ENCODE measurements around the gene MOK.
A peak's percentile ranks its signal among the peaks of the same experiment; 100 is the strongest.

MOK gene

DNA sequence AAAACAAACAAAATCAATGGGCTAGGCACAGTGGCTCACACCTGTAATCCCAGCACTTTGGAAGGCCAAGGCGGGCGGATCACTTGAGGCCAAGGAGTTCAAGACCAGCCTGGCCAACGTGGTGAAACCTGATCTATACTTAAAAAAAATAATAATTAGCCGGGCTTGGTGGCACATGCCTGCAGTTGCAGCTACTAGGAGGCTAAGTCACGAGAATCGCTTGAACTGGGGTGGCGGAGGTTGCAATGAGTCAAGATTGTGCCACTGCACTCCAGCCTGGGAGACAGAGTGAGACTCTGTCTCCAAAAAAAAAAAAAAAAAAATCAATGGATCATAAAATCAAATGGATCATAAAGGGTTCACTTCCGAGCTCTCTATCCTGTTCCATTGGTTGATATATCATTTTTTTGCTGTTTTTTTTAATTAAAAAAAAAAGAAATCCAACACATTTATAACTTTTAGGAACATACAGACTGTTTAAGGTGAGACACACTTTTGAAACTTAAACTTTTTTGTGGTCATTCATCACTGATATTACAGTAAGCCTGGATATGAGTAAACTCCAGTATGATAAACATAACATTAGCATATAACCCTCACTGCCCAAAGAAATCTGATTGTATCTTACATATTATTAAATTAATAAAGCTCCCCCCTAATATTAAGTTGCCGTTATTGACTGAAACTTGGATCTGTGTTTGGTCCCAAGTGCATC, 22.1 kb downstream of the MOK start:
- Histone ChIP-seq H3K27ac (ENCODE audit: low read depth, low read length) (no peak overlapping the region), H3K9ac (ENCODE audit: low read depth, low read length) (no peak overlapping the region)

DNA sequence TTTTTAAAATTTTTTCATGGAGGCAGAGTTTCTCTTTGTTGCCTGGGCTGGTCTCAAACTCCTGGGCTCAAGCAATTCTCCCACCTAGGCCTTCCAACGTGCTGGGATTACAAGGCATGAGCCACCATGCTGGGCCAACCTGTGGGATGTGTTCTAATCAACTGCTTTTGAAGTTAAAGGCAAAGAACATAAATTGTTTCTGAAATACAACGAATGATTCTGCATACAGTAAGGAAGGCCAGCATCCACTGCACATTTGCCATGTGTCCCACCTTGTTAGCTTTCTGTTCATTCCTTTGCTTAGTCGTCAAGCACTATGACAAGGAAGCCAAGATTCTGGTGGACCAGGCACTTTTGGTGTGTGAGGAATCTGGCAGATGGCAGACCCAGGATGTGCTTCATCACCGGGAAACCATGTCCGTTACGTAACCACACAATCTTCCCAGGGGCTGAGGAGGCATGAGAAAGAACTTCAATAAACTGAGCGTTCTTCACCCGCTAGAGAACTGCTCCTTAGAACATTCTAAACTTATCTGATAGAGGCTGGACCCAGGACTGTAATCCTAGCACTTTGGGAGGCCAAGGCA, 24.5 kb downstream of the MOK start:
- no peak overlapping the region for H3K9ac ChIP-seq (ENCODE audit: low read depth, low read length)
- H3K4me1 ChIP-seq (ENCODE audit: control insufficient read depth, insufficient read depth, low read length), result no peaks in the 10 kb centered on the region; the same call in 1 of the 2 replicates
- no peak overlapping the region for H3K4me3 ChIP-seq (ENCODE audit: low read depth, low read length)

More for the DNA sequence above, 22.1 kb downstream of the MOK start:
- no peaks in the 10 kb centered on the region for H3K36me3 ChIP-seq (ENCODE audit: control insufficient read depth, insufficient read depth, low read length)
- no peaks in the 10 kb centered on the region for H3K27me3 ChIP-seq (ENCODE audit: control insufficient read depth, insufficient read depth, low read length)
- no peaks in the 10 kb centered on the region; the same call in 1 of the 2 replicates for H3K4me1 ChIP-seq (ENCODE audit: control insufficient read depth, insufficient read depth, low read length)
- H3K4me3 ChIP-seq (ENCODE audit: low read depth, low read length), result no peak overlapping the region
- H3K9me3 ChIP-seq (ENCODE audit: control insufficient read depth, insufficient read depth, low read length), result no peaks in the 10 kb centered on the region

DNA sequence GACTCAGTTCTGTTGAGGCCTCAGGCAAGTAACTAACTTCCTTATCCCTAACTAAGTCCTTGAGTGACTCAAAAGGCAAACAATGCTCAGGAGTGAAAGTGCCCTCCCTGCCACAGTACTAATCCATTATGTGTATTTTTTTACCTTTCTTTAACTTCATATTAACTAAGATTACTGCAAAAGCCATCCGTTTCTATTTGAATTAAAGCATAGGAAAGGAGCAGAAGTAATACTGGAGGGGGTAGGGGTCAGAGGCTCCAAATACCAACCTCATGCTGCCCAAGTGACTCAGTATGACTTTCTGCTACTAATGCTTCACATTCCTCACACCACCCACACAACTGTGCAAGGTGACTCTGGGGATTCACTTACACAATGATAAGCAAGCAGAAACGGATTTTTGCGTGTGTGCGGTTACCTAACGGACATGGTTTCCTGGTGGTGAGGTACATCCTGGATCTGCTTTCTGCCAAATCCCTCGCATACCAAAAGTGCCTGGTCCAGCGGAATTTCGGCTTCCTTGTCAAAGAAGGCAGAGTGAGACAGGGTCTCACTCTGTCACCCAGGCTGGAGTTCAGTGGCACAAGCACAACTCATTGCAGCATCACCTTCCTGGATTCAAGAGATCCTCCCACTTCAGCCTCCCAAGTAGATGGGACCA, 25.1 kb downstream of the MOK start:
- Histone ChIP-seq H3K36me3 (ENCODE audit: control insufficient read depth, insufficient read depth, low read length) (no peaks in the 10 kb centered on the region), H3K9ac (ENCODE audit: low read depth, low read length) (no peak overlapping the region), H3K4me1 (ENCODE audit: control insufficient read depth, insufficient read depth, low read length) (no peaks in the 10 kb centered on the region; the same call in 1 of the 2 replicates), H3K27ac (ENCODE audit: low read depth, low read length) (peak overlapping the region; percentile 20), H3K4me3 (ENCODE audit: low read depth, low read length) (no peak overlapping the region), H3K9me3 (ENCODE audit: control insufficient read depth, insufficient read depth, low read length) (no peaks in the 10 kb centered on the region), H3K27me3 (ENCODE audit: control insufficient read depth, insufficient read depth, low read length) (no peaks in the 10 kb centered on the region)

More for the DNA sequence above, 24.5 kb downstream of the MOK start:
- Histone ChIP-seq H3K27ac (ENCODE audit: low read depth, low read length) (peak overlapping the region; percentile 3), H3K36me3 (ENCODE audit: control insufficient read depth, insufficient read depth, low read length) (no peaks in the 10 kb centered on the region), H3K9me3 (ENCODE audit: control insufficient read depth, insufficient read depth, low read length) (no peaks in the 10 kb centered on the region), H3K27me3 (ENCODE audit: control insufficient read depth, insufficient read depth, low read length) (no peaks in the 10 kb centered on the region)

DNA sequence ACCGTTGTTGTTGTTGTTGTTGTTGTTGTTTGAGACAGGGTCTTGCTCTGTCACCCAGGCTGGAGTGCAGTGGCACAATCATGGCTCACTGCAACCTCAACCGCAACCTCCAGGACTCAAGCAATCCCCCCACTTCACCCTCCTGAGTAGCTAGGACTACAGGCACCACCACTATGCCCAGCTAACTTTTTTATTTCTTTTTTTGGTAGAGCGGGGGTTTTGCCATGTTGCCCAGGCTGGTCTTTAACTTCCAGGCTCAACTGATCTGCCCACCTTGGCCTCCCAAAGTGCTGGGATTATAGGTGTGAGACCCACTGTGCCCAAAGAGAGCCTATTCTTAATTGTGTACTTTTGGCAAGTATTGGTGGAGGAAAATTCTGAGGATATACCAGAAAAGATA, 25.7 kb downstream of the MOK start:
- Histone ChIP-seq H3K4me1 (ENCODE audit: control insufficient read depth, insufficient read depth, low read length) (no peaks in the 10 kb centered on the region; the same call in 1 of the 2 replicates), H3K4me3 (ENCODE audit: low read depth, low read length) (no peak overlapping the region), H3K27ac (ENCODE audit: low read depth, low read length) (no peak overlapping the region)

DNA sequence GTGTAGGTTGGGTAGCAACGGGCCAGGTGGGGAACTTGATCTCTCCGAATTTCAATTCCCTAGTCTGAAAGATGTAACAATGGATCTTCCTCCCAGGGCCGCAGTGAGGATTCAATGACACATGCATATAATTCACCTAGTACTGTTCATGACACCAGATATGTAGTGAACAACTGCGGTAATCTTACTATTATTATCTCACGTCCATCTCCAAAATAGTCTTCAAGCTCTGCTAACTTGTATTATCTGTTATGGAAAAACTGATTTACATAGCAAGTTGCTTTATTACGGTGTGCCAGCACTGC, 26.4 kb downstream of the MOK start:
- H3K9me3 ChIP-seq (ENCODE audit: control insufficient read depth, insufficient read depth, low read length), result no peaks in the 10 kb centered on the region
- H3K27me3 ChIP-seq (ENCODE audit: control insufficient read depth, insufficient read depth, low read length), result no peaks in the 10 kb centered on the region
- H3K36me3 ChIP-seq (ENCODE audit: control insufficient read depth, insufficient read depth, low read length), result no peaks in the 10 kb centered on the region
- no peak overlapping the region for H3K4me3 ChIP-seq (ENCODE audit: low read depth, low read length)
- H3K27ac ChIP-seq (ENCODE audit: low read depth, low read length), result no peak overlapping the region
- no peaks in the 10 kb centered on the region; the same call in 1 of the 2 replicates for H3K4me1 ChIP-seq (ENCODE audit: control insufficient read depth, insufficient read depth, low read length)
- H3K9ac ChIP-seq (ENCODE audit: low read depth, low read length), result no peak overlapping the region

More for the DNA sequence above, 25.7 kb downstream of the MOK start:
- Histone ChIP-seq H3K27me3 (ENCODE audit: control insufficient read depth, insufficient read depth, low read length) (no peaks in the 10 kb centered on the region), H3K9ac (ENCODE audit: low read depth, low read length) (no peak overlapping the region), H3K36me3 (ENCODE audit: control insufficient read depth, insufficient read depth, low read length) (no peaks in the 10 kb centered on the region), H3K9me3 (ENCODE audit: control insufficient read depth, insufficient read depth, low read length) (no peaks in the 10 kb centered on the region)

DNA sequence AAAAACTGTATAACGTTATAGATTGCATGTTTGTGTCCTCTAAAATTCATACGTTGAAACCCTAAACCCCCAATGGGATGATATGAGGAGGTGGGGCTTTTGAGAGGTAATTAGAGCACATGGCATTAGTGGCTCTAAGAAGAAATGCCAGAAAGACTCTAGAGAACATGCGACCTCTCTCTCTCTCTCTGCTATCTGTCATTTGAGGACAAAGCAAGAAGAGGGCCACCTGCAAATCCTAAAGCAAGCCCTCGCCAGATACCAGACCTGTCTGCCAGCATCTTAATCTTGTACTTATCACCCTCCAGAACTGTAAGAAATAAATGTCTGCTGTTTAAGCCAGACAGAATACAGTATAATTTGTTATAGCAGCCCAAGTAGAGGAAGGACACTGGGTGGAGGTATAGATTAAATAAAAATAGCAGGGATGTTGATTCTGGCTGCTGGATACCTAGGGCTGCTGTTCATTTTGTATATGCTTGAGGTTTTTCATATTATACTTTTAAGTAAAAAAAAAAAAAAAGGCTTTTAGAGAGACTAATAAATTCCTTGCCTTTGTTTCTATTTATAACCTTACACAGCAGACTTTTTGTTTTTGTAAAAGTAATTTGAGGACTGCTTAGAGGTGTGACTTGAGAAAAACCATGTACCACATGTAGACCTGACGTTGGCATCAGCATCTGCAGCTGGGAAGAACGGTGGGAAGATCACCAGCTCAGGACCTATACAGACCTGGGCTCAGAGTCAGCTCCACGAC, 26.9 kb downstream of the MOK start:
- Histone ChIP-seq H3K27ac (ENCODE audit: low read depth, low read length) (no peak overlapping the region), H3K4me3 (ENCODE audit: low read depth, low read length) (no peak overlapping the region), H3K9ac (ENCODE audit: low read depth, low read length) (no peak overlapping the region), H3K9me3 (ENCODE audit: control insufficient read depth, insufficient read depth, low read length) (no peaks in the 10 kb centered on the region), H3K36me3 (ENCODE audit: control insufficient read depth, insufficient read depth, low read length) (no peaks in the 10 kb centered on the region), H3K4me1 (ENCODE audit: control insufficient read depth, insufficient read depth, low read length) (no peaks in the 10 kb centered on the region; the same call in 1 of the 2 replicates), H3K27me3 (ENCODE audit: control insufficient read depth, insufficient read depth, low read length) (no peaks in the 10 kb centered on the region)

DNA sequence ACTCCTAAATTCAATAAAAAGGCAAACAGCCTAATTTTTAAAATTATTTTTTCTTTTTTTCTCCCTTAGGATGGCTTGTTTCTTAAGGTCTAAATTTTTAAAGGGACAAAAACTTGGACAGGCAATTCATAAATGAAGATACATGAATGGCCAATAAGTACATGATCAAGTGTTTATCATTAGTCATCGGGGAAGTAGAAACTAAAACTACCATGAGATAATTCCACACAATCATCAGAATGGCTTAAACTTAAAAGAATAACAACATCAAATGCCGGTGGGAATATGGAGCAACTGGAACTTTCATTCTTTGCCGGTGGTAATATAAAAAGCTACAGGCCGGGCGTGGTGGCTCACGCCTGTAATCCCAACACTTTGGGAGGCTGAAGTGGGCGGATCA, 29.1 kb downstream of the MOK start:
- Histone ChIP-seq H3K4me1 (ENCODE audit: control insufficient read depth, insufficient read depth, low read length) (no peaks in the 10 kb centered on the region; the same call in 1 of the 2 replicates), H3K27ac (ENCODE audit: low read depth, low read length) (no peak overlapping the region), H3K9ac (ENCODE audit: low read depth, low read length) (no peak overlapping the region), H3K27me3 (ENCODE audit: control insufficient read depth, insufficient read depth, low read length) (no peaks in the 10 kb centered on the region), H3K36me3 (ENCODE audit: control insufficient read depth, insufficient read depth, low read length) (no peaks in the 10 kb centered on the region), H3K9me3 (ENCODE audit: control insufficient read depth, insufficient read depth, low read length) (no peaks in the 10 kb centered on the region), H3K4me3 (ENCODE audit: low read depth, low read length) (no peak overlapping the region)

DNA sequence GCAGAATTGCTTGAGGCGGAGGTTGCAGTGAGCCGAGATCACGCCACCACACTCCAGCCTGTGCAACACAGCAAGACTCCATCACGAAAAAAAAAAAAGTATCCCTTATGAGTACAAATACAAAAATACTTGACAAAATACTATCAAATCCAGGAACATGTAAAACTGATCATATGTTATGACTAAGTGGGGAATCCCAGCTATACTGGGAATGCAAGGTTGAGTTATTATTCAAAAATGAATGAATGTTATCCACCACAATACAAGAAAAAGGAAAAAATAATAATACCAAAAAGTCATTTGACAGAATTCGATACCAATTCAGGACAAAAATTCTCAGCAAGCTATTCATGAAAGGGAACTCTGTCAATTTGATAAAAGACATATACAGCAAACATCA, 32.6 kb downstream of the MOK start:
- Histone ChIP-seq H3K36me3 (ENCODE audit: control insufficient read depth, insufficient read depth, low read length) (no peaks in the 10 kb centered on the region), H3K9ac (ENCODE audit: low read depth, low read length) (no peak overlapping the region), H3K27ac (ENCODE audit: low read depth, low read length) (no peak overlapping the region), H3K4me1 (ENCODE audit: control insufficient read depth, insufficient read depth, low read length) (no peaks in the 10 kb centered on the region), H3K4me3 (ENCODE audit: low read depth, low read length) (no peak overlapping the region), H3K9me3 (ENCODE audit: control insufficient read depth, insufficient read depth, low read length) (no peaks in the 10 kb centered on the region), H3K27me3 (ENCODE audit: control insufficient read depth, insufficient read depth, low read length) (no peaks in the 10 kb centered on the region)

DNA sequence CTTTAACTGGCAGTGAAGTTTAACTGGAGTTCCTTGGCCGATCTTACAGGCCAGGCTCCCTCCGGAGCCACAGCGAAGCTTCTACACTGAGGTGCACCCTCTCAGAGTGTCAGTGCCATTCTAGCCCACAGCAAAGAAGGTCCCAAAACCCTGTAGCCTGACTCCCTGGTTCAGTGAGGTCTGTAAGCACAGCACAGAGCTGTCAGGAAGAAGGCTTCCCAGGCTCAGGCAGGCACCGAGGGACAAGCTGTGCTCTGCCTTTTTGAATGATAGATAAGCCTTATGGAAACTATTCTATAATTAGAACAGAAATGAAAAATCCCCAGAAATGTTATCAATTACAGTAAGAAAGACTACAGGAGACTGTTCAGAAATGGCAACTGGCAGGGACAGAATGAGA, 40.2 kb downstream of the MOK start:
- peaks cover 4% of the 10 kb centered on the region; the same call in 1 of the 2 replicates for H3K4me1 ChIP-seq (ENCODE audit: control insufficient read depth, insufficient read depth, low read length)
- H3K36me3 ChIP-seq (ENCODE audit: control insufficient read depth, insufficient read depth, low read length), result no peaks in the 10 kb centered on the region
- H3K9me3 ChIP-seq (ENCODE audit: control insufficient read depth, insufficient read depth, low read length), result no peaks in the 10 kb centered on the region
- H3K27ac ChIP-seq (ENCODE audit: low read depth, low read length), result no peak overlapping the region
- H3K27me3 ChIP-seq (ENCODE audit: control insufficient read depth, insufficient read depth, low read length), result no peaks in the 10 kb centered on the region
- H3K9ac ChIP-seq (ENCODE audit: low read depth, low read length), result no peak overlapping the region
- no peak overlapping the region for H3K4me3 ChIP-seq (ENCODE audit: low read depth, low read length)

DNA sequence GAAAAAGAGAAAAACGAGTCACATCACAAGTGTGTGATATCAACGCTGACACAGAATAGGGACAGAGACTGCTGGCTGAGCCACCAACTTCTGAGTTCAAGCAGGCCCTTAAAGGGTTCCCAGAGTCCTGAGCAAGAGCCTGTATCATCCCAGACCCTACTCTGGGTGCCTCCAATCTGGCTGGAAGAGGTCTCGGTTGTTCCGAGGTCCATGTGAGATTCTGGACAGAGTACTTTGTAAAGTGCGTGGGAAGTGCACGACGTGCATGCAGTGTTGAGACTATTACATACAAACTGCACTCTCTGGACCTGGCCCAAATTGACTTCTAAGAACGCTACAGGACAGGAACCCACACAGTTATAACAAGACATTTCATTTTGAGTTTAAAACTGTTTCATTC, 40.6 kb downstream of the MOK start:
- Histone ChIP-seq H3K36me3 (ENCODE audit: control insufficient read depth, insufficient read depth, low read length) (no peaks in the 10 kb centered on the region), H3K27ac (ENCODE audit: low read depth, low read length) (no peak overlapping the region), H3K4me3 (ENCODE audit: low read depth, low read length) (no peak overlapping the region), H3K4me1 (ENCODE audit: control insufficient read depth, insufficient read depth, low read length) (peaks cover 4% of the 10 kb centered on the region; the same call in 1 of the 2 replicates), H3K27me3 (ENCODE audit: control insufficient read depth, insufficient read depth, low read length) (no peaks in the 10 kb centered on the region), H3K9ac (ENCODE audit: low read depth, low read length) (no peak overlapping the region), H3K9me3 (ENCODE audit: control insufficient read depth, insufficient read depth, low read length) (no peaks in the 10 kb centered on the region)
